ENCODE data around the gene LCE2D. TPM values are rescaled to one million over a fixed set of nuclear protein-coding genes. Genes with fewer than 3 reads are reported as not detected.

LCE2D gene
- total and polyA plus RNA-seq, 2 donors (not counting 1 experiment from before 2014, with no cell fraction given), result not detected

DNA sequence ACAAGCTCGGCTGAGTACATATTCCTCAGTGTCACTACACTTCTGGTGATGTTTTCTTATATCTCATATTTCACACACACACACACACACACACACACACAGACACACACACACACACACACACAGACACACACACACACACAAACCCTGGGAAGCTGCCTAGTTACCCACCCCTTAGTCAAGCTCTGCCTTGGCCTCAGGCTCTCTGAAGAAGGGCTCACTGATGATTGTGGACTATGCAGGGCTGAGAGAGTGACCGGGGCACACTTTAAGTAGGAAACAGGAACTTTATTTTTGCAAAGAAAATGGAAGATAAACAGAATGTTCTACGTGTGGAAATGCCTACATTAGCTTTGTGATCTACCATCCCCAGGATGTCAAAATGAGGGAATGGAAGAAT lies 19.2 kb upstream of the LCE2D start:
- WGBS (ENCODE audit: insufficient coverage), result 53% methylated on average over 3 of the region's 3 CpGs

DNA sequence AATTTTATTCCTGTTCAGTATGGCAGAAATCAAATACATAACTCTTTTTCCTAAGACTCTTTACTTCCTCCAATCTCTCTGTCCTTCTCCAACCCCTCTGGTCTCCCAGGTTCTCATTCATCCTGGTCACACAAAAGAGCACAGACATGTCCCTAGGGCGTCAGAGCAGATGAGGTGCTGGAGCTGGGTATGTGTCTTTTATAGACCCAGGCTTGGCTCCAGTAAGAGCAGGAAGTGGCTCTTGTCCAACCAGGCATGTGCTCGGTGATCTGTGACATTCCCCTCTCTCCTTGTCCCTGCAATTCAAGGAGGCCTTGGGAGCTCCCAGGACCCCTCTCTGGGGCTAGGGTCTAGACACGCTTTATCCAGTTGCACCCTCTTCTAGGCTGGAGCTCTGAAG lies 18.0 kb upstream of the LCE2D start:
- peaks cover 37% of the 10 kb centered on the region for H3K27me3 Mint-ChIP-seq
- no peaks in the 10 kb centered on the region for H3K79me2 ChIP-seq (ENCODE audit: control insufficient read depth, insufficient read depth, low read length)
- CTCF ChIA-PET, result no interaction called here
- POLR2A ChIA-PET, result no interaction called here
- no peaks in the 10 kb centered on the region for H3K36me3 ChIP-seq (replicated peaks in 1 of 2; ENCODE audit: control extremely low read depth in 1 of 2, control insufficient read depth in 1 of 2, extremely low read depth in 1 of 2, insufficient read depth in 2 of 2, low read length in 1 of 2)
- no peak overlapping the region for H3K9ac ChIP-seq (ENCODE audit: low read length)
- intact Hi-C loops (cut with micrococcal nuclease), result no loop called here
- TF ChIP-seq EZH2 (IDR thresholded peaks at IDR 0.05; ENCODE audit: borderline replicate concordance, insufficient read depth, low read depth, low read length, poor library complexity, severe bottlenecking), result no peak
- TF ChIP-seq, protein P1, sequence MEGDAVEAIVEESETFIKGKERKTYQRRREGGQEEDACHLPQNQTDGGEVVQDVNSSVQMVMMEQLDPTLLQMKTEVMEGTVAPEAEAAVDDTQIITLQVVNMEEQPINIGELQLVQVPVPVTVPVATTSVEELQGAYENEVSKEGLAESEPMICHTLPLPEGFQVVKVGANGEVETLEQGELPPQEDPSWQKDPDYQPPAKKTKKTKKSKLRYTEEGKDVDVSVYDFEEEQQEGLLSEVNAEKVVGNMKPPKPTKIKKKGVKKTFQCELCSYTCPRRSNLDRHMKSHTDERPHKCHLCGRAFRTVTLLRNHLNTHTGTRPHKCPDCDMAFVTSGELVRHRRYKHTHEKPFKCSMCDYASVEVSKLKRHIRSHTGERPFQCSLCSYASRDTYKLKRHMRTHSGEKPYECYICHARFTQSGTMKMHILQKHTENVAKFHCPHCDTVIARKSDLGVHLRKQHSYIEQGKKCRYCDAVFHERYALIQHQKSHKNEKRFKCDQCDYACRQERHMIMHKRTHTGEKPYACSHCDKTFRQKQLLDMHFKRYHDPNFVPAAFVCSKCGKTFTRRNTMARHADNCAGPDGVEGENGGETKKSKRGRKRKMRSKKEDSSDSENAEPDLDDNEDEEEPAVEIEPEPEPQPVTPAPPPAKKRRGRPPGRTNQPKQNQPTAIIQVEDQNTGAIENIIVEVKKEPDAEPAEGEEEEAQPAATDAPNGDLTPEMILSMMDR (IDR thresholded peaks at IDR 0.05), result no peak
- DNase-seq (no peak), ATAC-seq (ENCODE audit: low read depth) (no peak)
- H3K9me3 ChIP-seq (ENCODE audit: control extremely low read depth in 1 of 3, control insufficient read depth in 2 of 3, insufficient read depth in 1 of 3, low read length in 2 of 3), result no peaks in the 10 kb centered on the region
- H3K27ac Mint-ChIP-seq, result no peak overlapping the region
- H3K4me3 ChIP-seq (ENCODE audit: control extremely low read depth in 1 of 5, extremely low read depth in 1 of 5, insufficient read depth in 1 of 5, low read depth in 2 of 5, low read length in 4 of 5), result no peak overlapping the region
- H3K4me1 ChIP-seq (ENCODE audit: control insufficient read depth in 2 of 2, insufficient read depth in 2 of 2, low read length in 2 of 2), result no peaks in the 10 kb centered on the region
- no peak overlapping the region for H2AFZ ChIP-seq (ENCODE audit: insufficient read depth, low read depth, low read length, poor library complexity, severe bottlenecking)
- no peak overlapping the region for H3K27ac ChIP-seq (ENCODE audit: low read length in 2 of 2)
- H4K20me1 ChIP-seq (ENCODE audit: control insufficient read depth, insufficient read depth, low read length, poor library complexity, severe bottlenecking), result no peaks in the 10 kb centered on the region
- no peak overlapping the region for H3K4me3 Mint-ChIP-seq
- no peaks in the 10 kb centered on the region for H3K9me3 Mint-ChIP-seq (ENCODE audit: insufficient read depth)
- H3K27me3 ChIP-seq (replicated peaks in 1 of 4; ENCODE audit: control extremely low read depth in 1 of 4, control insufficient read depth in 3 of 4, insufficient read depth in 4 of 4, low read length in 3 of 4), result peaks cover 0 to 6% (median 1%) of the 10 kb centered on the region in 4 experiments
- no peak overlapping the region for H3K4me2 ChIP-seq (replicated peaks; ENCODE audit: low read depth, low read length, poor library complexity, severe bottlenecking)
- H3K4me1 Mint-ChIP-seq, result no peaks in the 10 kb centered on the region
- 100% methylated on average over 1 of the region's 3 CpGs for WGBS (ENCODE audit: insufficient coverage)

More for the DNA sequence above, 19.2 kb upstream of the LCE2D start:
- no peaks in the 10 kb centered on the region for H3K4me1 ChIP-seq (ENCODE audit: control insufficient read depth in 2 of 2, insufficient read depth in 2 of 2, low read length in 2 of 2)
- no peaks in the 10 kb centered on the region for H3K9me3 ChIP-seq (ENCODE audit: control extremely low read depth in 1 of 3, control insufficient read depth in 2 of 3, insufficient read depth in 1 of 3, low read length in 2 of 3)
- no peak overlapping the region for H3K9ac ChIP-seq (ENCODE audit: low read length)
- H3K79me2 ChIP-seq (ENCODE audit: control insufficient read depth, insufficient read depth, low read length), result no peaks in the 10 kb centered on the region
- H3K27me3 Mint-ChIP-seq, result peaks cover 33% of the 10 kb centered on the region
- POLR2A ChIA-PET, result no interaction called here
- H2AFZ ChIP-seq (ENCODE audit: insufficient read depth, low read depth, low read length, poor library complexity, severe bottlenecking), result no peak overlapping the region
- no peaks in the 10 kb centered on the region for H3K9me3 Mint-ChIP-seq (ENCODE audit: insufficient read depth)
- no peak overlapping the region for H3K4me3 ChIP-seq (ENCODE audit: control extremely low read depth in 1 of 5, extremely low read depth in 1 of 5, insufficient read depth in 1 of 5, low read depth in 2 of 5, low read length in 4 of 5)
- no peak overlapping the region for H3K27ac Mint-ChIP-seq
- no peak overlapping the region for H3K4me3 Mint-ChIP-seq
- TF ChIP-seq, protein P1 (IDR thresholded peaks at IDR 0.05), result no peak
- TF ChIP-seq EZH2 (IDR thresholded peaks at IDR 0.05; ENCODE audit: borderline replicate concordance, insufficient read depth, low read depth, low read length, poor library complexity, severe bottlenecking), result no peak
- H3K36me3 ChIP-seq (replicated peaks in 1 of 2; ENCODE audit: control extremely low read depth in 1 of 2, control insufficient read depth in 1 of 2, extremely low read depth in 1 of 2, insufficient read depth in 2 of 2, low read length in 1 of 2), result no peaks in the 10 kb centered on the region
- CTCF ChIA-PET, result interaction anchor here (0.8 kb wide), 1 partner anchor 8 kb away, joined by 3 read pairs; no protein-coding TSS in a partner anchor
- DNase-seq (no peak), ATAC-seq (ENCODE audit: low read depth) (no peak)
- H3K4me1 Mint-ChIP-seq, result no peaks in the 10 kb centered on the region
- H3K27me3 ChIP-seq (replicated peaks in 1 of 4; ENCODE audit: control extremely low read depth in 1 of 4, control insufficient read depth in 3 of 4, insufficient read depth in 4 of 4, low read length in 3 of 4), result peaks cover 0 to 3% (median 1%) of the 10 kb centered on the region in 4 experiments
- H4K20me1 ChIP-seq (ENCODE audit: control insufficient read depth, insufficient read depth, low read length, poor library complexity, severe bottlenecking), result no peaks in the 10 kb centered on the region
- no peak overlapping the region for H3K4me2 ChIP-seq (replicated peaks; ENCODE audit: low read depth, low read length, poor library complexity, severe bottlenecking)
- H3K27ac ChIP-seq (ENCODE audit: low read length in 2 of 2), result no peak overlapping the region
- intact Hi-C loops (cut with micrococcal nuclease), result no loop called here
